ENCODE data around the gene DLX3.

The DLX3 gene

DNA sequence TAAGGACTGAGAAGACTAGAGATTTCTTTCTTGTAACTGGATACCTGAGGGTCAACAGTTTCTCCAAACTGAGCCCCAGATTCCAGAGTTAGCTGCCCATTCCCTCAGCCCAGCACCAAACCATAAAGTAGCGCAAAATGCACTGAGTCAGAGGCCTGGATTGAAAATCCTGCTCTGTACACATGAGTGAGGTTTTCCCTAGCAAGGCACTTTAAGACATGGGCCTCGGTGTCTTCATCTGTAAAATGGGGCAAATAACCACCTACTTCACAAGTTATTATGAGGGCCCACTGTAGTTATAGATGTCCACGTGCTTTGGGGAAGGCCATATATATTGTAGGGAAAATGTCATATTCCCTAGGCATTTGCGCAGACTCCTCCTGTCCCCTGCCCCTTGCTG is 36.3 kb downstream of the DLX3 start:
- no peak for DNase-seq (ENCODE audit: low read depth)
- H3K4me3 ChIP-seq (ENCODE audit: low read depth, low read length) = no peak overlapping the region
- TF ChIP-seq, protein P1, sequence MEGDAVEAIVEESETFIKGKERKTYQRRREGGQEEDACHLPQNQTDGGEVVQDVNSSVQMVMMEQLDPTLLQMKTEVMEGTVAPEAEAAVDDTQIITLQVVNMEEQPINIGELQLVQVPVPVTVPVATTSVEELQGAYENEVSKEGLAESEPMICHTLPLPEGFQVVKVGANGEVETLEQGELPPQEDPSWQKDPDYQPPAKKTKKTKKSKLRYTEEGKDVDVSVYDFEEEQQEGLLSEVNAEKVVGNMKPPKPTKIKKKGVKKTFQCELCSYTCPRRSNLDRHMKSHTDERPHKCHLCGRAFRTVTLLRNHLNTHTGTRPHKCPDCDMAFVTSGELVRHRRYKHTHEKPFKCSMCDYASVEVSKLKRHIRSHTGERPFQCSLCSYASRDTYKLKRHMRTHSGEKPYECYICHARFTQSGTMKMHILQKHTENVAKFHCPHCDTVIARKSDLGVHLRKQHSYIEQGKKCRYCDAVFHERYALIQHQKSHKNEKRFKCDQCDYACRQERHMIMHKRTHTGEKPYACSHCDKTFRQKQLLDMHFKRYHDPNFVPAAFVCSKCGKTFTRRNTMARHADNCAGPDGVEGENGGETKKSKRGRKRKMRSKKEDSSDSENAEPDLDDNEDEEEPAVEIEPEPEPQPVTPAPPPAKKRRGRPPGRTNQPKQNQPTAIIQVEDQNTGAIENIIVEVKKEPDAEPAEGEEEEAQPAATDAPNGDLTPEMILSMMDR (conservative IDR thresholded peaks at IDR 0.05; ENCODE audit: low read depth, low read length) = no peak

DNA sequence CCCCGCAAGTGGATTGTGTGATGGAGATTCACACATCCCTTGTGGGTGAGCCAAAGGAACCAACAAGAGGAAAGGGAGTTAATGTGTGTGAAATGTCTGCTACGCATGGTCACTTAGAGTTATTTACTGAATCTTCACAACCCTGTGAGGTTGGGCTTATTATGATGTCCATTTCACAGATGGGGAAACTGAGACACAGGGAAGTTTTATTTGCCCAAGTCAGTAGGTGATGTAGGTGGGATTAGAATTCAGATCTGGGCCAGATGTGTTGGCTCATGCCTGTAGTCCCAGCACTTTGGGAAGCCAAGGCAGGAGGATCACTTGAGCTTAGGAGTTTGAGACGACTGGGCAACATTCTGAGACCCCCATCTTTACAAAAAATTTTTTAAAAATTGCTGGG is 37.7 kb downstream of the DLX3 start:
- no peak overlapping the region for H3K4me3 ChIP-seq (ENCODE audit: low read depth, low read length)
- TF ChIP-seq, protein P1 (conservative IDR thresholded peaks at IDR 0.05; ENCODE audit: low read depth, low read length) = no peak
- DNase-seq (ENCODE audit: low read depth) = no peak

DNA sequence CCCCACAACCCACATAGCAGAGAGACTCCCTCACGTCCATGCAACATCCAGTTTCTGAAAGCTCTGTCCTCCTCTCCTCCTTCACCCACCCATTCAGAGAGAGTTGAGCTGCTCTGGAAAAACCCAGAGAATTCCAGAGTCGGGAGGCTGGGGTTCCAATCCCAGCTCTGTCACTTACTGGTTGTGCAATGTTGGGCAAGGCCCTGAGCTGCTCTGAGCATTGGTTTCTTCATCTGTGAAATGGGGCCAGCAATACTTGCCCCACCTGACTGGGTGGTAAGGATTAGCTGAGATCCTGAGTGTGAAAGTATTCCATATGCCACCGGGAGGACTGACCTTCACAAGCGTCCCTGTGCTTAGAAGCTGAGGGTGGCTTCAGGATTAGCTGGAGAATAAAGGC is 38.2 kb downstream of the DLX3 start:
- H3K4me3 ChIP-seq (ENCODE audit: low read depth, low read length) = no peak overlapping the region
- TF ChIP-seq, protein P1 (conservative IDR thresholded peaks at IDR 0.05; ENCODE audit: low read depth, low read length) = no peak
- DNase-seq (ENCODE audit: low read depth) = no peak

DNA sequence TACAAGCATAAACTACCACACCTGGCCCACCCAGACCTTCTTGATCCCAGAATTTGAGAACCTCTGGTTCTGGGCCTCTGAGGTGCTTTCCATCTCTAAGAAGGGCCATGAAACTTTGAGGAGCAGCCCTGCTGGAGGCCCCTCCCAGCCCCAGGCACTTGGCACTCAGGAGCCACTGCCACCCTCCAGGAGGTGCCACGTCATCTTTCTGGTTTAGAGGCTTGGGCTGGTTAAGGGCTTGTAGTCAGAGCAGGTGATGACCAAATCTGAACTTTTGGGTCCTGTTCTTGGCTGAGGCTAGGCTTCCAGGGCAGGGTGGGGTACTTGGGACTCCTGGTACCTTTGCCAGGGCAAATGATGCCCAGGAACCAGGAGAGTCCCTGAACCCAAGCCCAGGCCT is 39.9 kb downstream of the DLX3 start:
- H3K4me3 ChIP-seq (ENCODE audit: low read depth, low read length) = no peak overlapping the region
- no peak for DNase-seq (ENCODE audit: low read depth)
- TF ChIP-seq, protein P1 (conservative IDR thresholded peaks at IDR 0.05; ENCODE audit: low read depth, low read length) = no peak

DNA sequence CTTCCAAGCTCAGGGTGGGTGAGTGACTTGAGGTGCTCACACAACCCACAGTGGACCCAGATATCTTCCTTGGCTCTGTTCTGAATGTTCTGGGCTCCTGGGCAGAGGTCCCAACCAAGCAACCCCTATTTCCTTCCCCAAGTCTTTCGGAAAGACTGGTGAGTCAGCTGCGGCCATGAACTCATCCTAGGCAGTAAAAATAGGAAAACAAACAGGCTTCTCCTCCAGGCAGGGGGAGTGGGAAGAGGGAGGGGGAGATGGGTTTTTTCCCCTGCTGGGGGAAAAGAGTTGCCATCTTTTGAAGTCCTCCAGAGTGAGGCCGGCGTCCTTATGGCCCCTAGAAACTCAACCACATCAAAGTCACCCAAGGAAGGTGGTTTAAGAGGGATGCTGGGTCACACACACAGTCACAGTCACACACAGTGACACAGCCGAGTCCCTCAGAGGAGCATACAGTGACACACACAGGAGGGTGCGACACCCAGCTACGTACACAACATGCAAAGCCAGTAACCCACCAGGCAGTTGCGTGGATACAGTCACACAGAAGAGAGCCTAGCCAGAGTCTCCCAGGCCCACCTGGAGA is 42.0 kb downstream of the DLX3 start:
- DNase-seq (ENCODE audit: low read depth) = peak; percentile 16
- H3K4me3 ChIP-seq (ENCODE audit: low read depth, low read length) = no peak overlapping the region
- TF ChIP-seq, protein P1 (conservative IDR thresholded peaks at IDR 0.05; ENCODE audit: low read depth, low read length) = no peak

DNA sequence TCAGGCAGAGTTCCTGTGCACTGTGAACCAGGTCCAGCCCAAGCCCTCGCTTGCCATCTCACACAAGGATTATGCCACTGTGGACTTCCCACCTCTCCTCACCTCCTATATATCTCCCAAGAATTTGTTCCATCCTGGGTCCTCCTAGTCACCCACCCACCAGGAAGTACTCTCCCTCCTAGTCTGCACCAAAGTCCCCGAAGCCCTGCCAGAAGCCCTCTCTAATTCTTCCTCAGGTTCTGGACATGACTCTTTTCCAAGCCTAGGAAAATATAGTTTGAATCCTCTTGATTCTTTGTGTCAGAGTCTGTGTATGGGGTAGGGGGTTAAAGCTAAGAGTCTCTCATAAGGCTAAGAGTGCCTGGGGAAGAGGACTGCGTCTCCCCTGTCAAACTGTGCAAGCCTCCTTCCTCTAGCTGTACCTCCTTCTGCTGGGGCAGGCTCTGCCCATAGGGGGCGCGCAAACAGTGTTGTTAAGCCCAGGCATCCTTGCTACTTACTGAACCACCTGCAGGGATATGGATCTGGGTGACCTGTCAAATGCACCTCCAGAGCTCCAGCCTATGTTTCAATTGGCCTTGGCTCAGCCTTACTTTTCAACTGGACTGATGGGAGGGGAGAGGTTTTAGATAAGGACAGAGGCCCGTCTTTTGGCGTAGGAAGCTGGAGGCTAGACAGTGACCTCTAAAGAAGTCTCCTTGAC is 42.7 kb downstream of the DLX3 start:
- peak; percentile 76 for DNase-seq (ENCODE audit: low read depth)
- TF ChIP-seq, protein P1 (conservative IDR thresholded peaks at IDR 0.05; ENCODE audit: low read depth, low read length) = peak; percentile 91
- H3K4me3 ChIP-seq (ENCODE audit: low read depth, low read length) = no peak overlapping the region
